Measurements from ENCODE around the gene PIK3CB. TPM values are rescaled to one million over a fixed set of nuclear protein-coding genes. Genes with fewer than 3 reads are reported as not detected.
"Not testable (repeated sequence)": the region's sequence is repeated elsewhere in the genome, so short reads cannot be mapped to it uniquely, and the experiment has no call there.

Gene PIK3CB
- total RNA-seq, 1 experiment from 2014 or later, result 8.3 TPM

DNA sequence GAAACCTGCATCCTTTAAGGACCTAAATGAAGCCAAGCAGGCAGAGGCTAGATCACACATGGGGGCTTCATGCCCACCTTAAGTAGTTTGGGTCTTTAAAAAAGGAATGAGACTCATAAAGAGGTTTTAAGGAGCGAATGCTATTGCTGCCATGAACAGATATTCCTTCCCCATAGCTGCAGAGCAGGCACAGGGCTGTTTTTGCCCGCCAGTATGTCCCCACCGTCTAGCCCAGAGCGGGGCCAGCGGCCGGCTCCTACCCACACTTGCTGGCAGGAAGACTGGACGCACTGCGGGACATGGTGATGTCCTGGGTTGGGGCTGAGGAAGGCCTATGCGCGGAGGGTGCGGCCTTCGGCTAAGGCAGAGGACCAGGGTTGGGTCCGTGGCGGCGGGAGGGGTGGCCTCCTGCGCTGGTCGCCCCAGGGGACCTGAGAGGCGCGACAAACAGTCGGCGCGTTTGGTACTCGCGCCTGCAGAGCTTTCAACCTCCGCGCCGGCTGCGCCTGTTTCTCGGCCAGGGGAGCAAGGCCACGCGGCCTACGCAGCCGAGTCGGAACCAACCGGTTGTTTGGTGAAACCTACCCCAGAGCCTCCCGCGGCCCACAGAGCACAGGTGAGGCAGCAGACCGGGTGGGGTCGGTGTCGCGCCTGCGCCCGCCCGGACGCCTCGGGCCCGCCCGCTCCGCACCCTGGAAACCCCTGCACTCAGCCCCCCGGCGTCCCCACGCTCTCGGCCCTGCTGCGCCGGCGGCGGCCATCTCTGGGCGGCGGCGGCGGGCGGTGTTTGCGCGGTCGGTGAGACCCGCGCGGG lies 226.2 kb downstream of the PIK3CB start, which contains the start of gene FAIM:
TSS of gene FAIM (plus strand) at position 450 of the 814 bp plus-strand sequence. CDS start 10,956 bp downstream, outside the sequence.
- H3K4me3 ChIP-seq (ENCODE audit: low read length), result peak within 1 kb of the TSS; percentile 83
- H3K4me1 ChIP-seq (ENCODE audit: insufficient read depth, low read length), result peaks cover 12% of the 10 kb centered on the region; the same call in 1 of the 2 replicates
- H2AFZ ChIP-seq (ENCODE audit: low read length), result peak within 1 kb of the TSS; percentile 92
- H4K20me1 ChIP-seq (ENCODE audit: low read length), result no peaks in the 10 kb centered on the region
- H3F3A ChIP-seq (ENCODE audit: low read length, unreplicated experiment), result no peaks in the 10 kb centered on the region
- H3K4me2 ChIP-seq (ENCODE audit: low read length), result peak within 1 kb of the TSS; percentile 85
- BruUV-seq (replicated peaks), result no TSS peak
- ATAC-seq (peak; percentile 83), DNase-seq (peak; percentile 58)
- intact Hi-C loops (cut with micrococcal nuclease), result no loop called here
- ChIA-PET POLR2A (ENCODE audit: unreplicated experiment) (no interaction called here), CTCF (no interaction called here)
- H3K36me3 ChIP-seq (ENCODE audit: low read depth, low read length), result no peaks in the 10 kb centered on the region
- H3K27ac ChIP-seq (ENCODE audit: low read length), result peak within 1 kb of the TSS; percentile 70
- TF ChIP-seq EZH2 (IDR thresholded peaks at IDR 0.05; ENCODE audit: low read length, unreplicated experiment) (no peak), EZH2phosphoT487 (IDR thresholded peaks at IDR 0.05; ENCODE audit: borderline replicate concordance, low read length) (no peak)
- TF ChIP-seq, protein P1, sequence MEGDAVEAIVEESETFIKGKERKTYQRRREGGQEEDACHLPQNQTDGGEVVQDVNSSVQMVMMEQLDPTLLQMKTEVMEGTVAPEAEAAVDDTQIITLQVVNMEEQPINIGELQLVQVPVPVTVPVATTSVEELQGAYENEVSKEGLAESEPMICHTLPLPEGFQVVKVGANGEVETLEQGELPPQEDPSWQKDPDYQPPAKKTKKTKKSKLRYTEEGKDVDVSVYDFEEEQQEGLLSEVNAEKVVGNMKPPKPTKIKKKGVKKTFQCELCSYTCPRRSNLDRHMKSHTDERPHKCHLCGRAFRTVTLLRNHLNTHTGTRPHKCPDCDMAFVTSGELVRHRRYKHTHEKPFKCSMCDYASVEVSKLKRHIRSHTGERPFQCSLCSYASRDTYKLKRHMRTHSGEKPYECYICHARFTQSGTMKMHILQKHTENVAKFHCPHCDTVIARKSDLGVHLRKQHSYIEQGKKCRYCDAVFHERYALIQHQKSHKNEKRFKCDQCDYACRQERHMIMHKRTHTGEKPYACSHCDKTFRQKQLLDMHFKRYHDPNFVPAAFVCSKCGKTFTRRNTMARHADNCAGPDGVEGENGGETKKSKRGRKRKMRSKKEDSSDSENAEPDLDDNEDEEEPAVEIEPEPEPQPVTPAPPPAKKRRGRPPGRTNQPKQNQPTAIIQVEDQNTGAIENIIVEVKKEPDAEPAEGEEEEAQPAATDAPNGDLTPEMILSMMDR (conservative IDR thresholded peaks at IDR 0.05; ENCODE audit: low read depth, low read length), result no peak
- no peaks in the 10 kb centered on the region for H3K27me3 ChIP-seq (ENCODE audit: low read length)
- H3K79me2 ChIP-seq (ENCODE audit: low read length), result peaks cover 14% of the 10 kb centered on the region
- H3K9me3 ChIP-seq (ENCODE audit: low read length), result no peaks in the 10 kb centered on the region
- H3K9me2 ChIP-seq (replicated peaks; ENCODE audit: low read length), result no peaks in the 10 kb centered on the region
- peak within 1 kb of the TSS; percentile 91 for H3K9ac ChIP-seq (ENCODE audit: low read length)

DNA sequence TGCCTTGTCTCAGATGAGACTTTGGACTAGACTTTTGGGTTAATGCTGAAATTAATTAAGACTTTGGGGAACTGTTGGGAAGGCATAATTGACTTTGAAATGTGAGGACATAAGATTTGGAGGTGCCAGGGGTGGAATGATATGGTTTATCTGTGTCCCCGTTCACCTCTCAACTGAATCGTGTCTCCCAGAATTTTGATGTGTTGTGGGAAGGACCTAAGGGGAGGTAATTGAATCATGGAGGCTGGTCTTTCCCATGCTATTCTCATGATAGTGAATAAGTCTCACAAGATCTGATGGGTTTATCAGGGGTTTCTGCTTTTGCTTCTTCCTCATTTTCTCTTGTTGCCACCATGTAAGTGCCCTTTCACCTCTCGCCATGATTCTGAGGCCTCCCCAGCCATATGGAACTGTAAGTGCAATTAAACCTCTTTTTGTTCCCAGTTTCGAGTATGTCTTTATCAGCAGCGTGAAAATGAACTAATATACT lies 230.6 kb downstream of the PIK3CB start:
- H3F3A ChIP-seq (ENCODE audit: low read length, unreplicated experiment); H3K4me1 ChIP-seq (ENCODE audit: insufficient read depth, low read length); DNase-seq; intact Hi-C loops (cut with micrococcal nuclease); CTCF ChIA-PET; H3K36me3 ChIP-seq (ENCODE audit: low read depth, low read length); H3K4me3 ChIP-seq (ENCODE audit: low read length); H3K27ac ChIP-seq (ENCODE audit: low read length); POLR2A ChIA-PET (ENCODE audit: unreplicated experiment); H3K9ac ChIP-seq (ENCODE audit: low read length); H4K20me1 ChIP-seq (ENCODE audit: low read length); H3K9me2 ChIP-seq (replicated peaks; ENCODE audit: low read length); BruUV-seq (replicated peaks); H3K9me3 ChIP-seq (ENCODE audit: low read length); H3K79me2 ChIP-seq (ENCODE audit: low read length); H2AFZ ChIP-seq (ENCODE audit: low read length); ATAC-seq; H3K27me3 ChIP-seq (ENCODE audit: low read length); H3K4me2 ChIP-seq (ENCODE audit: low read length): not testable (repeated sequence)

Other genes with a start within 250 kb of the PIK3CB start
- gene CEP70, start 240.7 kb downstream of the PIK3CB start, total RNA-seq (2014; rRNA removed), result 11.3 and 16.7 TPM in 2 replicates
- gene FAIM, start 226.2 kb downstream of the PIK3CB start, total RNA-seq (2014; rRNA removed), result 25.0 and 29.2 TPM in 2 replicates
- not detected in 2 replicates for gene FOXL2, start 112.2 kb upstream of the PIK3CB start, total RNA-seq (2014; rRNA removed)
- 0.17 TPM in 1 of 2 replicates, not detected in the other for gene FOXL2NB, start 112.3 kb upstream of the PIK3CB start, total RNA-seq (2014; rRNA removed)
- gene PRR23A, start 171.3 kb upstream of the PIK3CB start, total RNA-seq (2014; rRNA removed), result not detected in 2 replicates
- not detected in 2 replicates for gene PRR23B, start 186.0 kb upstream of the PIK3CB start, total RNA-seq (2014; rRNA removed)
- not detected in 2 replicates for gene PRR23C, start 210.0 kb upstream of the PIK3CB start, total RNA-seq (2014; rRNA removed)

All from PC-3 (cell line).